ENCODE measurements around the gene GPT2. TPM values are rescaled to one million over a fixed set of nuclear protein-coding genes. Genes with fewer than 3 reads are reported as not detected.

Gene GPT2
- total RNA-seq, 1 donor from 2014 or later: 6.2 TPM

DNA sequence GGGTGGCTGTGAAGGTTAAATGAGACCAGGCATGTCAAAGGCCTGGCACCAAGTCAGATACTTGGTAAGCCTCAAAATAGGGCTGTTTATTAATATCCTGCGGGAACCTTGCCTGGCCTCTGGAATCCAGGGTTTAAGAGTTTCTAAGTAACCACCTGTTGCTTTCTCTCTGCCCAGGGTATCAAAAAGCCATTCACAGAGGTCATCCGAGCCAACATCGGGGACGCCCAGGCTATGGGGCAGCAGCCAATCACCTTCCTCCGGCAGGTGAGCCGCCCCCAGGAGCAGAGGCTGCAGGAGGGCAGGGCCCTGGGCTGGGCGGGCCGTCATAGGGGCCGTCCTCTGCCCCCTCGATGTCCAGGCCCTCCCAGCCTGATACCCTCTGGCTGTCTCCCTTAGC lies 13.3 kb downstream of the GPT2 start:
- Histone ChIP-seq H3K4me3 (no peak overlapping the region), H3K4me1 (peaks cover 3% of the 10 kb centered on the region), H3K36me3 (no peaks in the 10 kb centered on the region), H3K27ac (no peak overlapping the region), H3K9me3 (no peaks in the 10 kb centered on the region), H3K27me3 (no peaks in the 10 kb centered on the region)
- ATAC-seq (no peak), DNase-seq (no peak)
- intact Hi-C loops (cut with DNase I): no loop called here
- TF ChIP-seq, protein P1, sequence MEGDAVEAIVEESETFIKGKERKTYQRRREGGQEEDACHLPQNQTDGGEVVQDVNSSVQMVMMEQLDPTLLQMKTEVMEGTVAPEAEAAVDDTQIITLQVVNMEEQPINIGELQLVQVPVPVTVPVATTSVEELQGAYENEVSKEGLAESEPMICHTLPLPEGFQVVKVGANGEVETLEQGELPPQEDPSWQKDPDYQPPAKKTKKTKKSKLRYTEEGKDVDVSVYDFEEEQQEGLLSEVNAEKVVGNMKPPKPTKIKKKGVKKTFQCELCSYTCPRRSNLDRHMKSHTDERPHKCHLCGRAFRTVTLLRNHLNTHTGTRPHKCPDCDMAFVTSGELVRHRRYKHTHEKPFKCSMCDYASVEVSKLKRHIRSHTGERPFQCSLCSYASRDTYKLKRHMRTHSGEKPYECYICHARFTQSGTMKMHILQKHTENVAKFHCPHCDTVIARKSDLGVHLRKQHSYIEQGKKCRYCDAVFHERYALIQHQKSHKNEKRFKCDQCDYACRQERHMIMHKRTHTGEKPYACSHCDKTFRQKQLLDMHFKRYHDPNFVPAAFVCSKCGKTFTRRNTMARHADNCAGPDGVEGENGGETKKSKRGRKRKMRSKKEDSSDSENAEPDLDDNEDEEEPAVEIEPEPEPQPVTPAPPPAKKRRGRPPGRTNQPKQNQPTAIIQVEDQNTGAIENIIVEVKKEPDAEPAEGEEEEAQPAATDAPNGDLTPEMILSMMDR (IDR thresholded peaks at IDR 0.05): no peak

DNA sequence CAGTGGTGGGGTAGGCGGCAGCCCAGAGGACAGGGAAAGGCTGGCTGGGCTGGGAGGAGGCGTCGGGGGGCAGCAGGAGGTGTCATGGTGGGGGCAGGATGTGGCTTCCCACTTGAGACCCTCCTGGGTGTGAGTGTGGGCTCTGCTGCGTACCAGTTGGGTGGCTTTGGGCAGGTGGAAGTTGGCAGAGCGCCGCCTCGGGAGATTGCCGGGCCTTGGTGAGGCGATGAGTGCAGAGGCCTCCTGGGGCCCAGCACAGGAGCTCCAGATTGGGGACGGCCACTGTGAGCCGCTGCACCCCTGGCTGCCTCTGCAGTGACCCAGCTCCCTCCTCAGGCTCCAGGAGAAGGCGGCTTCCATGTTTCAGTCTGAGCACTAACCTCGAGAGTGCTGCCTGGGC lies 13.8 kb downstream of the GPT2 start:
- intact Hi-C loops (cut with DNase I): no loop called here
- H3K9me3 ChIP-seq: no peaks in the 10 kb centered on the region
- no peak overlapping the region for H3K4me3 ChIP-seq
- no peak for DNase-seq
- no peak for ATAC-seq
- peaks cover 3% of the 10 kb centered on the region for H3K4me1 ChIP-seq
- TF ChIP-seq, protein P1 (IDR thresholded peaks at IDR 0.05): no peak
- no peaks in the 10 kb centered on the region for H3K36me3 ChIP-seq
- no peaks in the 10 kb centered on the region for H3K27me3 ChIP-seq
- no peak overlapping the region for H3K27ac ChIP-seq

DNA sequence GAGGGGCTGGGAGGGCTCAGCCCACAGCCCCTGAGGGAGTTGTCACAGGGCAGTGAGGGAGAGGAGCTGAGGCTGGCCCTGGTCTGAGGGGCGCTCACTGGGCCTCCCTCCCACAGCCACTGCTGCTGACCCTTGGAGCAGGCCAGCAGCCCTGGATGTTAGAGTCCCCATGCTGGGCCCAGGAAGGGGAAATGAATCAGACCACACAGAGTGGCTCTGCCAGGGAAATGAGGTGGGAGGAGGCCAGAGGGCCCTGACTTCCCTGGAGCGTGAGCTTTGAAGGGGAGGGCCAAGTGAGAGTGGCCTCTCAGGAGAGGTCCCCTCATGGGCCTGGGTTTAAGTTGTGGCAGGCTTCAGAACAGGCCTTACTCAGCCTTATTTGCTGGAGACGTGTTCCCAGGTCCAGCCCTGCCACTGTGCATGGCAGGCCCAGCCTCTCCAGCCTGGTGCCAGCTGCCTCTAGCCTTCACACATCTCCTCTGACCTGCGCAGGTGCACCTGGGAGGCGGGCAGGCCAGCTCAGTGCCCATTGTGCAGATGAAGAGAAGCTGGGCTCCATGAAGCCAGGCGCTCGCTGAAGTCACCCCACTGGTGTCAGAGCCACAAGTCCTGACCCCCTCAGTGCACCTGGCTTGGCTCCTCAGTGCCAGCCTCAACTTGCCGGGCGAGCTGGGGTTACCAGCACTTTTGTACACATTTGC lies 15.4 kb downstream of the GPT2 start:
- no peaks in the 10 kb centered on the region for H3K27me3 ChIP-seq
- intact Hi-C loops (cut with DNase I): loop anchor here (10.0 kb wide), 1 partner anchor 45 kb away; no protein-coding TSS in a partner anchor
- H3K36me3 ChIP-seq: no peaks in the 10 kb centered on the region
- no peaks in the 10 kb centered on the region for H3K9me3 ChIP-seq
- ATAC-seq (peak; percentile 68), DNase-seq (no peak)
- TF ChIP-seq, protein P1 (IDR thresholded peaks at IDR 0.05): no peak
- no peak overlapping the region for H3K4me3 ChIP-seq
- peaks cover 3% of the 10 kb centered on the region for H3K4me1 ChIP-seq
- H3K27ac ChIP-seq: no peak overlapping the region

DNA sequence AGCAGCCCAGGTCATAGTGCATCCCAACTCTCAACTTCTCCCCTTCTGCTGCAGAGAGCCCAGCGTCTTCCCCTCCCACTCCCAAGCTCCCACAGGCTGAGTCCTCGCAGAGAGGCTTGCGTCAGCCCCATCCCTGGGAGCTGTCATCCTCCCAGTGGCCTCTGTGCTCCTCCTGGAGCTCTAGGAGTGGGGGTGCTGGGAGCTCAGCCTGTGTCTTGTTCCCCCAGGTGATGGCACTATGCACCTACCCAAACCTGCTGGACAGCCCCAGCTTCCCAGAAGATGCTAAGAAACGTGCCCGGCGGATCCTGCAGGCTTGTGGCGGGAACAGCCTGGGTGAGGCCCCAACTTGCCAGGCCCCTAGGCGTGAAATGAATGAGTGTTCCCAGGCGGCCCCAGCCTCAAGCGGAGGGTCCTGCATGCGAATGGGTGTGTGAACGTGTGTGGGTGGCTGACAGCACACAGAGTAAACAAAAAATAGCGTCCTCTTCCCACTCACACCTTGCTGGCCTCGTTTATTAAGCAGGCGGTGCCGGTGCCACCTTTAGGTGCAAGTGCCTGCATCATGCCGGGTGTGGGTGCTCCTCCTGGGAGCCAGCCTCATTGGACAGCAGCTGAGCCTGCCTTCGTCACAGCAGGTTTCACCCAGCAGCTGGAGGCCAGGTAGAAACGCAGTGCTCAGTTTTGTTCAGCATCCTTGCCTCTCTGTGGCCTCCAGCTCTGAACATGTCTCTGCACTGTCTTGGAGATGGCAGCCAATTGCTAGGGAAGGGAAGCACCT lies 16.5 kb downstream of the GPT2 start:
- Histone ChIP-seq H3K36me3 (no peaks in the 10 kb centered on the region), H3K27ac (no peak overlapping the region), H3K9me3 (no peaks in the 10 kb centered on the region), H3K27me3 (no peaks in the 10 kb centered on the region), H3K4me3 (no peak overlapping the region), H3K4me1 (peaks cover 3% of the 10 kb centered on the region)
- ATAC-seq (no peak), DNase-seq (no peak)
- intact Hi-C loops (cut with DNase I): loop anchor here (10.0 kb wide), 1 partner anchor 46 kb away; no protein-coding TSS in a partner anchor
- TF ChIP-seq, protein P1 (IDR thresholded peaks at IDR 0.05): no peak

DNA sequence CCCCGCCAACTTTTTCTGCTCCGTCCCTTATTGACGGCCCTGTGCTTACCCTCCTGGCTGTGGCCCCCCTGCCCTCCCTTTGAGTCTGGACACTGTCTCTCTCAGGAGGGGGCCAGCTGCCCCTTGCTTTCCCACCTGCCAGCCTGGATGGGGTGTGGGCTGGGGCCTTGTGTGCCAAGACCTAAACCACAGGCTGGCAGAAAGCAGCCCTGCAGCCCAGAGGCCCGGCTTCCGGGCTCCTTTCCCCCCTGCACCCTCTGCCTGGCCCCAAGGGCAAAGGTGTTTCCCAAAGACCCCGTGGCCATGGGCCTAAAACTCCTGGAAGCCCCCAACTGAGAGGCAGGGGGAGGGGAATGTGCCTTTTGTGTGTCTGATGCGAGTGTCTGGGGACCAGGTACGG lies 17.5 kb downstream of the GPT2 start:
- DNase-seq (no peak), ATAC-seq (no peak)
- H3K27ac ChIP-seq: no peak overlapping the region
- no peaks in the 10 kb centered on the region for H3K36me3 ChIP-seq
- H3K4me1 ChIP-seq: no peaks in the 10 kb centered on the region
- H3K9me3 ChIP-seq: no peaks in the 10 kb centered on the region
- no peak overlapping the region for H3K4me3 ChIP-seq
- H3K27me3 ChIP-seq: no peaks in the 10 kb centered on the region
- TF ChIP-seq, protein P1 (IDR thresholded peaks at IDR 0.05): no peak
- intact Hi-C loops (cut with DNase I): loop anchor here (10.0 kb wide), 1 partner anchor 47 kb away; no protein-coding TSS in a partner anchor
